ENCODE results near the gene CIC. TPM values are rescaled to one million over a fixed set of nuclear protein-coding genes. Genes with fewer than 3 reads are reported as not detected.

CIC gene
- total and polyA plus RNA-seq, 9 of the 15 experiments (the other 6 are each of a cell fraction or from before 2014, with no cell fraction given): 0.07 to 44.7 (median 8.6) TPM

DNA sequence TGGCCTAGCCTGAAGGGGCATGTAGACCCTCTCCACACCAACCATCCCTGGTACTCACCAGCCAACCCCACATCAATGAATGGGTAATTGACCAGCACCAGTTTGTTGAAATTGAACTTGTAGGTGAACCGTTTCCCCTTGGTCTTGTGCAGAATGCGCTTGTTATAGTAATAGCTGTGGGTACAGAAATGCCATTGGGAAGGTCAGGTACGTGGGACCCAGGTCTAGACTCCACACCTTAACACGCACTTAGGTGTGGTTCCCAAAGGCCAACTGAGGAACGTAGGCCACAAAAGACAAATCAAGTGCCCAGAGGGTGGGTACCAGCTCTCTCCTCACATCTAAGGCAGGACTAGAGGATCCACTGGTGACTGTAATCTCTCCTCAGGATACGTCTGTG lies 19.3 kb upstream of the CIC start (continued):
- TF ChIP-seq ZNF75A (CRISPR knock-in tag; IDR thresholded peaks at IDR 0.05): no peak
- TF ChIP-seq FOSL1 (tag; conservative IDR thresholded peaks at IDR 0.05): no peak
- no peak for TF ChIP-seq NFRKB (IDR thresholded peaks at IDR 0.05; ENCODE audit: low read depth)
- TF ChIP-seq PURB (CRISPR knock-in tag; IDR thresholded peaks at IDR 0.05; ENCODE audit: low read depth): no peak

DNA sequence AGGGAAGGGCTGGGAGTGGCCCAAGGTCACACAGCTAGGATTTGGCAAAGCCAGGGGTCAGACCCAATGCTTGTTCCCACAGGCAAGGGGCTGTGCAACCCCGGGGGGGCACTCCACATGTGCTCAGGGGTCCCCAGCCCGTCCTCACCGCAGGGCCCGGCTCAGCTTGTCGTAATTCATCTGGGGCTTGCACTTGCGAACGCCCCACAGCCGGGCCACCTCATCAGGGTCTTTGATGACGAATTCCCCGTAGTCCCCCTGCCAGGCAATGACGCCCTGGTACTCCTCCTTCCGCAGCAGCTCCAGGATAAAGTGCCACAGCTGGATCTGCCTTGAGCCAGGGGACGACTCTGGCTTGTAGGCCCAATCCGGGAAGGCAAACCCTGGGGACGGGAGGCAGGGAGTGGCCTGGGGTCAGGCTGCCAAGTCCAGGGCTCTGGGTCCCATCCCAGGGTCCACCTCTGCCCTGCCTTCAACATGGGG lies 18.8 kb upstream of the CIC start:
- H4K20me1 ChIP-seq (replicated peaks; ENCODE audit: control insufficient read depth, insufficient read depth, low read length): peaks cover 10% of the 10 kb centered on the region; the same call in 1 of the 2 replicates
- H3K27ac ChIP-seq (ENCODE audit: extremely low read depth, low read depth, low read length): no peak overlapping the region
- peak overlapping the region in 1 of 2 experiments; percentile 84; a peak in 1 of 4 replicates for H3K9ac ChIP-seq (ENCODE audit: insufficient read depth in 1 of 2, low read depth in 2 of 2, low read length in 2 of 2)
- no peak overlapping the region for H3K4me2 ChIP-seq (ENCODE audit: insufficient read depth, low read length)
- H3K9me3 ChIP-seq (replicated peaks; ENCODE audit: control insufficient read depth, insufficient read depth, low read depth, low read length): no peaks in the 10 kb centered on the region
- no peaks in the 10 kb centered on the region for H3K27me3 ChIP-seq (ENCODE audit: control insufficient read depth in 2 of 2, insufficient read depth in 2 of 2, low read length in 2 of 2)
- 95% methylated on average over 13 of the region's 15 CpGs for WGBS (ENCODE audit: insufficient coverage, low coverage, missing lambda C conversion rate)
- ATAC-seq (no peak), DNase-seq (ENCODE audit: extremely low read depth in 1 of 4, low spot score in 3 of 4) (no peak), FAIRE-seq (no peak)
- H3K9me1 ChIP-seq (ENCODE audit: control insufficient read depth, insufficient read depth, low read length): peaks cover 4% of the 10 kb centered on the region
- no TSS peak for BruUV-seq (replicated peaks)
- H3K36me3 ChIP-seq (ENCODE audit: control insufficient read depth, insufficient read depth, low read length): peaks cover 49% of the 10 kb centered on the region; the same call in 2 of the 3 replicates
- intact Hi-C loops (cut with micrococcal nuclease): no loop called here
- no peak overlapping the region for H2AFZ ChIP-seq (ENCODE audit: low read depth, low read length)
- no peak overlapping the region for H3K4me3 ChIP-seq
- peaks cover 52% of the 10 kb centered on the region for H3K79me2 ChIP-seq (ENCODE audit: control insufficient read depth, insufficient read depth, low read length)
- in situ Hi-C loops (cut with MboI): no loop called here
- ChIA-PET CTCF (ENCODE audit: low intra/inter-chr PET ratio) (no interaction called here), POLR2A (interaction anchor here (1.1 to 1.4 kb wide), 2 partner anchors 8 to 52 kb away, joined by 3 to 4 read pairs; partner anchors contain the start of genes PAFAH1B3 and PRR19)
- TF ChIP-seq POLR2G (IDR thresholded peaks at IDR 0.05; ENCODE audit: low read depth, low read length): peak; percentile 62
- no peak for TF ChIP-seq ZBTB8A (IDR thresholded peaks at IDR 0.05; ENCODE audit: partially characterized antibody)
- TF ChIP-seq ZBTB1 (CRISPR knock-in tag; IDR thresholded peaks at IDR 0.05; ENCODE audit: borderline replicate concordance, low read depth): no peak
- H3K4me1 ChIP-seq (replicated peaks in 1 of 2; ENCODE audit: control insufficient read depth in 2 of 2, insufficient read depth in 2 of 2, low read length in 2 of 2): peaks cover 22 to 61% of the 10 kb centered on the region in 2 experiments
